SK-N-SH (cell line): ENCODE data around the gene CDCA8. TPM values are rescaled to one million over a fixed set of nuclear protein-coding genes. Genes with fewer than 3 reads are reported as not detected.

Experiments used
- CTCF ChIA-PET: fragments of 300-600, 350-600 bp; formaldehyde crosslinking; extraction: SDS; loops from one replicate; lab custom pipeline; 2021; lab: Yijun Ruan, JAX
- POLR2A ChIA-PET: fragments of 350-600 bp; sonication (Branson Sonifier 250); formaldehyde crosslinking; extraction: SDS; loops from one replicate; lab custom pipeline; 2020; ENCODE audit warnings: antibody characterized with exemption, inconsistent platforms; lab: Yijun Ruan, JAX
- DNase-seq: peaks from one replicate; pipeline ENCODE4 v3.0.0; 2012
- H2AFZ ChIP-seq: fragments of 200-600 bp; sonication (generic); 2 replicates; pipeline ENCODE4 v1.8.1; 2016; ENCODE audit warnings: antibody characterized with exemption, mild to moderate bottlenecking, low read depth
- H3F3A ChIP-seq: fragments of 200-600 bp; sonication (generic); replicated peaks from 2 replicates; pipeline ENCODE3; 2016; ENCODE audit warnings: antibody characterized with exemption, mild to moderate bottlenecking; ENCODE audit not compliant: insufficient read depth
- H3K27ac ChIP-seq, 2 experiments: fragments of 200-500 bp in 1 of 2; fragments of 200-600 bp in 1 of 2; sonication (Bioruptor generic) in 1 of 2; sonication (generic), shearing (Covaris generic) in 1 of 2; 2 replicates each; pipeline versions ENCODE4 v1.5.1 to v1.6.1; 2014 to 2016; ENCODE audit warnings: low read depth in 2 of 2, inconsistent platforms in 1 of 2, low read length in 1 of 2, mild to moderate bottlenecking in 1 of 2, mixed read lengths in 1 of 2
- H3K27me3 ChIP-seq: fragments of 200-600 bp; sonication (generic), shearing (Covaris generic); 2 replicates; pipeline ENCODE4 v1.6.1; 2016; ENCODE audit warnings: mixed run types; ENCODE audit not compliant: insufficient read depth
- H3K36me3 ChIP-seq, 2 experiments: fragments of 200-500 bp in 1 of 2; fragments of 200-600 bp in 1 of 2; sonication (Bioruptor generic) in 1 of 2; sonication (generic) in 1 of 2; replicated peaks in 1 of 2; 2 replicates each; pipeline versions ENCODE3 to v1.5.1; 2014 to 2016; ENCODE audit warnings: low read length in 1 of 2, mild to moderate bottlenecking in 1 of 2; ENCODE audit not compliant: insufficient read depth in 2 of 2, control insufficient read depth in 1 of 2
- H3K4me1 ChIP-seq, 2 experiments: fragments of 200-500 bp in 1 of 2; fragments of 200-600 bp in 1 of 2; sonication (Bioruptor generic) in 1 of 2; sonication (generic), shearing (Covaris generic) in 1 of 2; 2 replicates each; pipeline versions ENCODE4 v1.5.1 to v1.6.1; 2014 to 2016; ENCODE audit warnings: low read depth in 1 of 2, low read length in 1 of 2, mixed run types in 1 of 2; ENCODE audit not compliant: insufficient read depth in 2 of 2, control insufficient read depth in 1 of 2
- H3K4me2 ChIP-seq: fragments of 200-600 bp; sonication (generic), shearing (Covaris generic); 2 replicates; pipeline ENCODE4 v1.6.1; 2017; ENCODE audit warnings: mixed run types
- H3K4me3 ChIP-seq, 2 experiments: fragments of 200-500 bp in 1 of 2; fragments of 200-600 bp in 1 of 2; sonication (Bioruptor generic) in 1 of 2; sonication (generic), shearing (Covaris generic) in 1 of 2; 2 replicates each; pipeline versions ENCODE4 v1.5.1 to v1.8.1; 2014 to 2016; ENCODE audit warnings: low read depth in 2 of 2, inconsistent platforms in 1 of 2, low read length in 1 of 2, mild to moderate bottlenecking in 1 of 2, mixed read lengths in 1 of 2, moderate library complexity in 1 of 2
- H3K79me2 ChIP-seq: fragments of 200-600 bp; sonication (generic); 2 replicates; pipeline ENCODE4 v1.8.1; 2017; ENCODE audit warnings: mild to moderate bottlenecking; ENCODE audit not compliant: insufficient read depth
- H3K9ac ChIP-seq: fragments of 200-600 bp; sonication (generic); 2 replicates; pipeline ENCODE4 v1.6.1; 2017; ENCODE audit warnings: mixed run types
- H3K9me2 ChIP-seq: fragments of 200-600 bp; sonication (generic); 2 replicates; pipeline ENCODE4 v1.6.1; 2017; ENCODE audit warnings: mixed run types
- H3K9me3 ChIP-seq: fragments of 200-600 bp; sonication (generic); 2 replicates; pipeline ENCODE4 v1.6.1; 2017; ENCODE audit warnings: mixed run types, mild to moderate bottlenecking, moderate library complexity
- H4K20me1 ChIP-seq: fragments of 200-600 bp; sonication (generic); 2 replicates; pipeline ENCODE4 v1.6.1; 2017; ENCODE audit warnings: mild to moderate bottlenecking, mixed run types; ENCODE audit not compliant: insufficient read depth
- CTCF ChIP-seq: fragments of 200-600 bp; sonication (generic); IDR thresholded peaks from 2 replicates; pipeline ENCODE4 v1.6.1; 2017; ENCODE audit warnings: antibody characterized with exemption, mild to moderate bottlenecking, moderate library complexity
- EZH2phosphoT487 ChIP-seq: fragments of 200-600 bp; sonication (generic); IDR thresholded peaks from 2 replicates; pipeline ENCODE4 v1.6.1; 2017; ENCODE audit warnings: low read depth, mixed run types, mild to moderate bottlenecking, antibody characterized with exemption, moderate library complexity, borderline replicate concordance
- FOXJ3 ChIP-seq: sonication (generic); formaldehyde crosslinking; IDR thresholded peaks from 2 replicates; pipeline ENCODE4 v1.5.1; 2020; ENCODE audit warnings: mild to moderate bottlenecking, missing genetic modification reagents
- IRF3 ChIP-seq: fragments of 150-350 bp; IDR thresholded peaks from 2 replicates; pipeline ENCODE4 v1.6.1; 2016; ENCODE audit warnings: mild to moderate bottlenecking, low read depth, low read length
- JUND ChIP-seq: IDR thresholded peaks from 2 replicates; pipeline ENCODE4 v1.4.0; 2012
- MEF2A ChIP-seq: IDR thresholded peaks from 2 replicates; pipeline ENCODE4 v1.4.0; 2012; ENCODE audit warnings: low read depth, borderline replicate concordance
- MXI1 ChIP-seq: IDR thresholded peaks from 2 replicates; pipeline ENCODE4 v1.6.1; 2012; ENCODE audit warnings: mild to moderate bottlenecking, low read depth, low read length, improper control_type of control experiment
- NFIC ChIP-seq: IDR thresholded peaks from 2 replicates; pipeline ENCODE4 v1.4.0; 2012; ENCODE audit warnings: borderline replicate concordance
- NRF1 ChIP-seq: IDR thresholded peaks from 2 replicates; pipeline ENCODE4 v1.6.1; 2012; ENCODE audit warnings: low read depth, mild to moderate bottlenecking, low read length
- POLR2AphosphoS5 ChIP-seq: IDR thresholded peaks from 2 replicates; pipeline ENCODE4 v1.6.1; 2012; ENCODE audit warnings: low read depth, low read length
- RCOR1 ChIP-seq: fragments of 150-350 bp; IDR thresholded peaks from 2 replicates; pipeline ENCODE4 v1.6.1; 2017; ENCODE audit warnings: antibody characterized with exemption, low read length
- REST ChIP-seq: IDR thresholded peaks from 2 replicates; pipeline ENCODE4 v1.6.1; 2012; ENCODE audit warnings: mild to moderate bottlenecking, low read depth, low read length, moderate library complexity
- RFX5 ChIP-seq: IDR thresholded peaks from 2 replicates; pipeline ENCODE4 v1.6.1; 2012; ENCODE audit warnings: mild to moderate bottlenecking, improper control_type of control experiment, low read length
- SIN3A ChIP-seq: IDR thresholded peaks from 2 replicates; pipeline ENCODE4 v1.6.1; 2012; ENCODE audit warnings: low read depth, mild to moderate bottlenecking, low read length, moderate library complexity, borderline replicate concordance
- TAF1 ChIP-seq: IDR thresholded peaks from 2 replicates; pipeline ENCODE4 v1.6.1; 2012; ENCODE audit warnings: low read depth, mild to moderate bottlenecking, low read length, moderate library complexity, borderline replicate concordance
- TEAD4 ChIP-seq: IDR thresholded peaks from 2 replicates; pipeline ENCODE4 v1.4.0; 2012; ENCODE audit warnings: mild to moderate bottlenecking, borderline replicate concordance; ENCODE audit not compliant: insufficient read depth
- WGBS: methylation state at CpG from one replicate; pipeline ENCODE4 v1.1.6; 2017; ENCODE audit warnings: low lambda C conversion rate; 5-methylcytosine and 5-hydroxymethylcytosine counted together
- polyA plus RNA-seq, 3 experiments: library from polyadenylated mRNA; depleted of rRNA; stranded (reverse); fragments of >200 nt; gene quantifications; 2 replicates each; pipeline ENCODE4 v1.2.3, GENCODE V29; 2012

Gene CDCA8
- polyA plus RNA-seq, 1 of the 3 experiments (the other 2 are of a cell fraction): 22.9 TPM

- H3K27me3 ChIP-seq: peaks cover 22% of the 10 kb centered on the region
- POLR2A ChIA-PET: no interaction called here
- no peaks in the 10 kb centered on the region for H4K20me1 ChIP-seq
- H3K9me2 ChIP-seq: no peaks in the 10 kb centered on the region
- H3K9ac ChIP-seq: no peak overlapping the region
- DNase-seq: peak; percentile 91
- TF ChIP-seq CTCF (no peak), TEAD4 (no peak), NRF1 (peak; percentile 44), MXI1 (no peak), SIN3A (no peak)
- H3K4me3 ChIP-seq: peak overlapping the region in 1 of 2 experiments; percentile 46; a peak in 2 of 4 replicates
- H3K9me3 ChIP-seq: no peaks in the 10 kb centered on the region
- H3K27ac ChIP-seq: no peak overlapping the region
- H3K4me1 ChIP-seq: no peaks in the 10 kb centered on the region; a peak in 1 of 4 replicates
- WGBS: 32% methylated on average over 16 of the region's 105 CpGs
- no peaks in the 10 kb centered on the region for H3K79me2 ChIP-seq
- H3K4me2 ChIP-seq: no peak overlapping the region
- H2AFZ ChIP-seq: no peak overlapping the region
- no peaks in the 10 kb centered on the region for H3F3A ChIP-seq
- CTCF ChIA-PET: no interaction called here
- H3K36me3 ChIP-seq: no peaks in the 10 kb centered on the region
Measured at GRCh38 chr1:37752583-37753471, 60.5 kb downstream of the CDCA8 start.

GRCh38 chr1:37753473-37754321 is 61.4 kb downstream of the CDCA8 start:
- no peaks in the 10 kb centered on the region for H4K20me1 ChIP-seq
- H3K9ac ChIP-seq: no peak overlapping the region
- peak; percentile 51 for DNase-seq
- H3K4me1 ChIP-seq: no peaks in the 10 kb centered on the region; a peak in 1 of 4 replicates
- H3K9me3 ChIP-seq: no peaks in the 10 kb centered on the region
- H3K27me3 ChIP-seq: peaks cover 22% of the 10 kb centered on the region
- no peak overlapping the region for H3K4me2 ChIP-seq
- WGBS: 44% methylated on average over 38 of the region's 52 CpGs
- H3K36me3 ChIP-seq: no peaks in the 10 kb centered on the region
- peak overlapping the region in 1 of 2 experiments; percentile 46; a peak in 1 of 4 replicates for H3K4me3 ChIP-seq
- H3K79me2 ChIP-seq: no peaks in the 10 kb centered on the region
- ChIA-PET CTCF (no interaction called here), POLR2A (no interaction called here)
- H3F3A ChIP-seq: no peaks in the 10 kb centered on the region
- no peak overlapping the region for H2AFZ ChIP-seq
- no peak overlapping the region for H3K27ac ChIP-seq
- H3K9me2 ChIP-seq: no peaks in the 10 kb centered on the region
- TF ChIP-seq JUND (no peak), FOXJ3 (no peak), NRF1 (no peak), SIN3A (no peak), REST (no peak), TAF1 (no peak), RCOR1 (no peak), MXI1 (no peak), IRF3 (no peak), MEF2A (no peak), RFX5 (no peak), EZH2phosphoT487 (no peak), NFIC (no peak), POLR2AphosphoS5 (no peak)
